GM19328 (cell line): ENCODE measurements around the gene PAXIP1.

Experiments used
- ATAC-seq: cut with Tn5 transposase; IDR thresholded peaks from one replicate; pipeline ENCODE4 v1.9.1; 2021; ENCODE audit warnings: mild to moderate bottlenecking, moderate library complexity; ENCODE audit not compliant: unreplicated experiment

PAXIP1 gene

GRCh38 chr7:154996101-154996500, 6.8 kb downstream of the PAXIP1 start:
- ATAC-seq, result no peak

GRCh38 chr7:154994996-154995395, 7.9 kb downstream of the PAXIP1 start:
- no peak for ATAC-seq

- no peak for ATAC-seq
These were observed 11.9 kb downstream of the PAXIP1 start for GRCh38 chr7:154990964-154991540.

- no peak for ATAC-seq
These were observed 15.4 kb downstream of the PAXIP1 start for GRCh38 chr7:154987571-154987970.

- ATAC-seq, result no peak
These were observed 16.6 kb downstream of the PAXIP1 start for GRCh38 chr7:154986200-154986945.

GRCh38 chr7:154985230-154985629, 17.7 kb downstream of the PAXIP1 start:
- no peak for ATAC-seq

- no peak for ATAC-seq
These were observed 18.2 kb downstream of the PAXIP1 start for GRCh38 chr7:154984601-154985188.

GRCh38 chr7:154978017-154978416, 24.9 kb downstream of the PAXIP1 start:
- ATAC-seq, result no peak

GRCh38 chr7:154977250-154977649, 25.7 kb downstream of the PAXIP1 start:
- ATAC-seq, result no peak

GRCh38 chr7:154976844-154977243, 26.1 kb downstream of the PAXIP1 start:
- ATAC-seq, result no peak

GRCh38 chr7:154975984-154976383, 26.9 kb downstream of the PAXIP1 start:
- ATAC-seq, result no peak

GRCh38 chr7:154973381-154973780, 29.5 kb downstream of the PAXIP1 start:
- ATAC-seq, result no peak

GRCh38 chr7:154968336-154969001, 34.5 kb downstream of the PAXIP1 start:
- no peak for ATAC-seq

- ATAC-seq, result no peak
These were observed 35.4 kb downstream of the PAXIP1 start for GRCh38 chr7:154967401-154967955.

GRCh38 chr7:154965014-154965413, 37.9 kb downstream of the PAXIP1 start:
- ATAC-seq, result no peak

- ATAC-seq, result no peak
These were observed 42.7 kb downstream of the PAXIP1 start for GRCh38 chr7:154960063-154960790.

GRCh38 chr7:154956427-154956826, 46.5 kb downstream of the PAXIP1 start:
- ATAC-seq, result no peak

GRCh38 chr7:154953006-154953684, 49.8 kb downstream of the PAXIP1 start:
- ATAC-seq, result no peak

- no peak for ATAC-seq
These were observed 52.0 kb downstream of the PAXIP1 start for GRCh38 chr7:154950960-154951359.

GRCh38 chr7:154947604-154948003, 55.3 kb downstream of the PAXIP1 start:
- no peak for ATAC-seq
